NOMO-1 treated with dmso at 0.1 percent for 144 hours (cell line): ENCODE measurements around the gene CDHR3.
"Not testable (repeated sequence)": the region's sequence is repeated elsewhere in the genome, so short reads cannot be mapped to it uniquely, and the experiment has no call there.

Source experiments
- DNase-seq: peaks from one replicate; lab custom pipeline; 2025; ENCODE audit not compliant: unreplicated experiment; lab: John Stamatoyannopoulos, UW

CDHR3 gene

DNA sequence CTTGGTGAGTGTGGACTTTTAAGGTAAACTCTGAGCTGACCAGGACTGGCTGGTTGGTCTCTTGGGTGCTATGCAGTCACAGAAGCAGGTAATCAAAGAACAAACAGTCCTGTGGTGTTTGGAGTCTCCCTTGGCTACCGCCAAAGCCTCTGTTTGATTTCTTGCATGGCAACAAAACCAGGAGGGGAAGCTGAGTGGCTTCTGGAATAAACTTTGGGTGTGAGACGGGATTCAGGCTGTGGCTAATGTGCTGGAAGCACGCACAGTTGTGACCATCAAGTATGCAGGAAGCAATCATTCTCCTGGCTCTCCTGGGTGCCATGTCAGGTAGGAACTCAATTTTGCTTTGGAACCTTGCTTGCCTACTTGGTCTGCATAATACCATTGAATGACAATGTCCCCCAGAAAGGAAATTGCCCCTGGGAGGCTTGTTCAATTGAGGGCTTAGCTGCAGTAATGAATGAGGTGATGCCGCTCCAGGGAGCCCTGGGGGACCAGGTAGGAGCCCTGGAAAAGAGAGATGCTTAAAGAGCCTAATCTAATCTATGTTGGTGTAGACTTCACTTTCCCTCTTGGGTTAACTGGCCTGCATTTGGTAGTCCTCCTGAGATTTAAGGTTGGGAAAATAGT is at the start of gene CDHR3:
CDHR3 (plus strand) TSS at position 227 of the 630 bp plus-strand sequence; CDS start at position 282, 55 bp downstream.
- DNase-seq: no peak

DNA sequence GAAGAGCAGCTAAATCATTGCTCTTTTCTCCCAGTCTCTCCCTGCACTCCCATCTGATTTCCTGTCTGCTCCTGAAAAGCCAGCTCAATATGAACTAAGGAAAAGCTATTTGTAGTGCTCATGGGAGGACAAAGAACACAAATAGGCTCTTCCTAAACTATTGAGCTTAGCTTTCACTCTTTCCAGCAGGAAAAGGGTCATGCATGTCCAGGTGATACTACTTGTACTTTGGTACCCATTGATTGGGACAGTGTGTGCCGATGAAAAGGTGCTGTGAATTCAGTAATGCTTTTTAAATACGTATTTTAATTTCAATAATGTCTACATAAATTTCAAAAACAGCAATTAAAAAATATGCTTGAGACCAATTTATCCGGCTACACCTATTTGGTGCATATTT is 49.1 kb upstream of the CDHR3 start:
- no peak for DNase-seq

DNA sequence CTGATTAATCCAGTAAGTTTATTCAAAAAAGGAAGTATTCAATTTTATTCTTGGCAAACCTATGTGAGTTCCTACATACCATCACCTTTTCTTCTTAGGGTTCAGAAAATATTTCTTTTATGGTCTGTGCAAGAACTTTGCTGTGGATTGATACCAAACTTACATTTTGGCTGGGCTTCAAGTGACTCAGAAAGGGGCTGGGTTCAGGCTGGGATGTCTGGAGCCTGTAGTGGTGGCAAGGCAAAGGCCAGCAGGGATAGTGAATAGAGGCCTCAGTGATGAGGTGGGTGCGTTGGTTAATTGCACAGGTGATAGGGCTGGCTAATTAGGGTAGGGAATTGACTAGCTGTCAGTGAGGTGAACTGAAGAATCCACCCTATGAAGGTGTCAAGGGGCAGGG is 46.5 kb upstream of the CDHR3 start:
- no peak for DNase-seq

- DNase-seq: no peak
These were observed 45.4 kb upstream of the CDHR3 start for GRCh38 chr7:105917659-105918058.

DNA sequence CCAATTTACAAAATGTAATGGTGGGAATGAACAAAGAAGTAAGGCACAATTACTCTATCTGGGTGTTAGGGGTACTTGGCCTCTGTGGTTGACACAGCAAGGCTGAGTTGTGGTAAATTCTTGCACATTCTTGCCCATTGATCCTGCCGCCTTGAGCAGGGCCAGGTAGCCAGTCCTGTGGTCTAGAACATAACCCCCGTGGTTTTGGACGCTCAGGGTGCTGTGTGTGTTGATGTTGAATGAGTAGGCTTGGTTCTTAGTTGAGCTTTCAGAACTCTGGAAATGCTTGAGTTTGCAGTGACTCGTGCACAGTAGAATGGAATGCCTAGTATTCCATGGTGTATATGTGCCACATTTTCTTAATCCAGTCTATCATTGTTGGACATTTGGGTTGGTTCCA is 42.3 kb upstream of the CDHR3 start:
- DNase-seq: no peak

GRCh38 chr7:105924945-105925344 is 38.1 kb upstream of the CDHR3 start:
- DNase-seq: no peak

GRCh38 chr7:105926131-105926530 is 36.9 kb upstream of the CDHR3 start:
- no peak for DNase-seq

GRCh38 chr7:105931179-105931578 is 31.9 kb upstream of the CDHR3 start:
- DNase-seq: no peak

GRCh38 chr7:105932835-105933477 is 30.1 kb upstream of the CDHR3 start:
- no peak for DNase-seq

- DNase-seq: no peak
These were observed 28.4 kb upstream of the CDHR3 start for GRCh38 chr7:105934572-105935185.

- no peak for DNase-seq
These were observed 27.8 kb upstream of the CDHR3 start for GRCh38 chr7:105935250-105935649.

DNA sequence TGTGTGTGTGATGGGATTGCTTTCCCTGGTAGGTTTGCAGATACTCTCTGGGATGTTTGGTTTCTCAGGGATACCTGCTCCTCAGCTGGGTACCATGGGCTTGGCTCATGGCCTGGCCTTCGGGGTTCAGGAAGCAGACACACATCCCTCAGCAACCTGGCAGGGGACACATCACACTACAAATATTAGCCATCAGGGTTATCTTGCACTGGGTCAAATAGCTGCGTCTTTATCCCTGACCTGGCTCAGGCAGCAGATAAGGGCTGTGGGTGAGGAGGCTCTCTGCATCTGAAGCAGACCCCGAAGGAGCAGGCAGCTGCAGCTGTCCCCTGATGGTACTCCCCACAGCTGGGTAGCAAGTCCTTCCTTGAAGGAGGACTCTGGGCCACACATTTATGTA is 25.7 kb upstream of the CDHR3 start:
- no peak for DNase-seq

GRCh38 chr7:105940109-105940508 is 23.0 kb upstream of the CDHR3 start:
- no peak for DNase-seq

- no peak for DNase-seq
These were observed 21.5 kb upstream of the CDHR3 start for GRCh38 chr7:105941596-105941995.

DNA sequence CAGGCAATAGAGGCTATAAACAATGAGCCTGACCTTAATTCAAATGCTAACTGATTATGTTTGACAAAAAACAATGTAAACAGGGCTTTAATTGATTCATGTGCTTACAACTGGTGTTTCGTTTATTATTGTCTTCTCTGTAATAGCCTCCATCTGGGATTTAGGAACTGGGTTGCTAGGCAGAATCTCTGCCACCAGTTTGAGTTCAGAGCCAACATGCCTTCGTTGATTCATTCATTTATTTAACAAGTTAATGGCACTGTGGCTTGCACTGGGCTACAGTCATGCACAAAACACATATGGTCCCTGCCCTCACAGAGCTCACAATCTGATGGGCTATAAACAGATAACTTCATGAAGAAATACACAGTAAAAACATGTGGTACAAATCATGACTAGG is 19.6 kb upstream of the CDHR3 start:
- no peak for DNase-seq

- no peak for DNase-seq
These were observed 17.2 kb upstream of the CDHR3 start for GRCh38 chr7:105945848-105946247.

- no peak for DNase-seq
These were observed 11.5 kb upstream of the CDHR3 start for GRCh38 chr7:105951597-105951996.

- DNase-seq: no peak
These were observed 10.0 kb upstream of the CDHR3 start for GRCh38 chr7:105952917-105953595.

DNA sequence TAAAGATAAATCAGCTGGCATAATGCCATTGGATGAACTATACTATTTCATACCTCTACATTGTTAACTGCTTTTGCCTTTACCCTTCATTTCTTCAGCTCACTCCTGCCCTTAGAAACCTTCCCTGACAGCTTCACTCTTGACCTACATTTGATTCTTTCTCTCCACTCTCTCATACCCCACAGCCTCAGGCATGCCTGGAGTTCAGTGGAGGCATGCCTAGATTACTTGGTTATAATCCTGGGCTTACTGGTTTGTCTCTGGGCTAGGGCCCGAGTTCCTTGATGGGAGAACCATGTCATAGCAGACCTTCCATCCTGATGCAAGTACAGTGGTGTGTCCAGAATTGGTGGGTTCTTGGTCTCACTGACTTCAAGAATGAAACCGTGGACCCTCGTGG is 8.4 kb upstream of the CDHR3 start:
- DNase-seq: no peak

DNA sequence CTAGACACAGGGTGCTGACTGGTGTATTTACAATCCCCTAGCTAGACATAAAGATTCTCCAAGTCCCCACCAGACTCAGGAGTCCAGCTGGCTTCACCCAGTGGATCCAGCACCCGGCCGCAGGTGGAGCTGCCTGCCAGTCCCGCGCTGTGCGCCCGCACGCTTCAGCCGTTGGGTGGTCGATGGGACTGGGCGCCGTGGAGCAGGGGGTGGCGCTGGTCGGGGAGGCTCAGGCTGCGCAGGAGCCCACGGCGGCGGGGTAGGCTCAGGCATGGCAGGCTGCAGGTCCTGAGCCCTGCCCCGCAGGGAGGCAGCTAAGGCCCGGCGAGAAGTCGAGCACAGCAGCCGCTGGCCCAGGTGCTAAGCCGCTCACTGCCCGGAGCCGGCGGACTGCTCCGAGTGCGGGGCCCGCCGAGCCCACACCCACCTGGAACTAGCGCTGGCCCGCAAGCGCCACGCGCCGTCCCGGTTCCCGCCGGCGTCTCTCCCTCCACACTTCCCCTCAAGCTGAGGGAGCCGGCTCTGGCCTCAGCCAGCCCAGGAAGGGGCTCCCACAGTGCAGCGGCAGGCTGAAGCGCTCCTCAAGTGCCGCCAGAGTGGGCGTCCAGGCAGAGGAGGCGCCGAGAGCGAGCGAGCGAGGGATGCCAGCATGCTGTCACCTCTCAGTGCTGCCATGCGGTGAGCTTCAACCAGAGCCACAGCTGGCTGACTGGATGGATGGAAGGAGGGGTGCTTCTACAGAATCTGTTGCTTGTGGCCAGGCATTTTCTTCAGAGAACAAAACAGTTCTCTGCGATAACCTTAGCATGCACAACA is 7.2 kb upstream of the CDHR3 start:
- not testable (repeated sequence) for DNase-seq

DNA sequence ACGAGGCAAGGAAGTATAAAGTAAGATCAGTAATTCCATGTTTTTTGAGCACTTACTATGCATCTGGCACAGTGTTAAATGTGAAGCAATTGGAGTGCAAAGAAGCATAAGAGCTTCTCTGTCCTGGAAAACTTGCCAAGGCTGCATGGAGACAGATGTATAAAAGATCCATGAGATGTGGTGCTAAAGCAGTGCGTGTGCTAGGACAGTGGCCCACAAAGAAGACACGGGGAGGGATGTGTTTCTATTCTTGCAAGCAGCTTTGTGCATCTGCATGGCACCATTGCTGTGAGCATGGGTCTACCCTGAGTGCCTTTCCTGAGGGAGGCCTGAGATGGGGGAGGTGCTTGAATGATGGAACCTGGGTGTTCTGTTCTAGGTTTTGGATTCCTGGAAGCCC is 5.1 kb upstream of the CDHR3 start:
- DNase-seq: no peak
